Mucosa of rectum (tissue), 2 donors: ENCODE measurements around the gene USP24.
"Not testable (repeated sequence)": the region's sequence is repeated elsewhere in the genome, so short reads cannot be mapped to it uniquely, and the experiment has no call there.

Experiments
- H3K27ac ChIP-seq, 2 donors: one replicate each; pipeline ENCODE4 v1.7.0; 2013; ENCODE audit warnings: inconsistent platforms in 2 of 2, low read depth in 2 of 2, low read length in 2 of 2
- H3K27me3 ChIP-seq, 2 donors: one replicate each; pipeline ENCODE4 v1.7.0; 2013; ENCODE audit warnings: low read length in 2 of 2; ENCODE audit not compliant: control insufficient read depth in 2 of 2, insufficient read depth in 2 of 2
- H3K36me3 ChIP-seq, 2 donors: one replicate each; pipeline ENCODE4 v1.7.0; 2013; ENCODE audit warnings: low read length in 2 of 2; ENCODE audit not compliant: control insufficient read depth in 2 of 2, insufficient read depth in 2 of 2
- H3K4me1 ChIP-seq, 2 donors: one replicate each; pipeline ENCODE4 v1.7.0; 2013; ENCODE audit warnings: low read length in 2 of 2, mild to moderate bottlenecking in 1 of 2; ENCODE audit not compliant: control insufficient read depth in 2 of 2, insufficient read depth in 2 of 2
- H3K4me3 ChIP-seq, 2 donors: one replicate each; pipeline ENCODE4 v1.7.0; 2013; ENCODE audit warnings: low read length in 2 of 2
- H3K9ac ChIP-seq, 2 donors: one replicate each; pipeline ENCODE4 v1.7.0; 2013; ENCODE audit warnings: low read length in 2 of 2, low read depth in 1 of 2, mild to moderate bottlenecking in 1 of 2
- H3K9me3 ChIP-seq, 2 donors: one replicate each; pipeline ENCODE4 v1.7.0; 2013; ENCODE audit warnings: low read length in 2 of 2; ENCODE audit not compliant: control insufficient read depth in 2 of 2
- donor health status: healthy.
- donor health status: Normal muscosa, but diverticular disease.

USP24 gene

GRCh38 chr1:55231745-55232144 is 16.6 kb upstream of the USP24 start:
- no peak overlapping the region for H3K4me3 ChIP-seq
- no peaks in the 10 kb centered on the region for H3K9me3 ChIP-seq
- H3K9ac ChIP-seq, result no peak overlapping the region
- no peaks in the 10 kb centered on the region for H3K27me3 ChIP-seq
- no peaks in the 10 kb centered on the region for H3K4me1 ChIP-seq
- H3K36me3 ChIP-seq, result no peaks in the 10 kb centered on the region
- no peak overlapping the region for H3K27ac ChIP-seq

- no peak overlapping the region for H3K4me3 ChIP-seq
- no peak overlapping the region for H3K9ac ChIP-seq
- no peaks in the 10 kb centered on the region for H3K36me3 ChIP-seq
- H3K4me1 ChIP-seq, result no peaks in the 10 kb centered on the region
- no peaks in the 10 kb centered on the region for H3K9me3 ChIP-seq
- no peak overlapping the region for H3K27ac ChIP-seq
- H3K27me3 ChIP-seq, result no peaks in the 10 kb centered on the region
These were observed 15.5 kb upstream of the USP24 start for GRCh38 chr1:55230659-55231058.

GRCh38 chr1:55229726-55230125 is 14.6 kb upstream of the USP24 start:
- not testable (repeated sequence) for H3K9ac ChIP-seq, H3K4me1 ChIP-seq, H3K27ac ChIP-seq, H3K36me3 ChIP-seq, H3K9me3 ChIP-seq, H3K27me3 ChIP-seq, H3K4me3 ChIP-seq

GRCh38 chr1:55225228-55225627 is 10.1 kb upstream of the USP24 start:
- Histone ChIP-seq H3K36me3 (no peaks in the 10 kb centered on the region), H3K27me3 (no peaks in the 10 kb centered on the region), H3K4me3 (no peak overlapping the region), H3K9me3 (no peaks in the 10 kb centered on the region), H3K9ac (no peak overlapping the region), H3K4me1 (no peaks in the 10 kb centered on the region), H3K27ac (no peak overlapping the region)

GRCh38 chr1:55224729-55225128 is 9.6 kb upstream of the USP24 start:
- no peaks in the 10 kb centered on the region for H3K4me1 ChIP-seq
- no peaks in the 10 kb centered on the region for H3K27me3 ChIP-seq
- H3K27ac ChIP-seq, result no peak overlapping the region
- no peaks in the 10 kb centered on the region for H3K9me3 ChIP-seq
- H3K9ac ChIP-seq, result no peak overlapping the region
- H3K36me3 ChIP-seq, result no peaks in the 10 kb centered on the region
- H3K4me3 ChIP-seq, result no peak overlapping the region

GRCh38 chr1:55222152-55222551 is 7.0 kb upstream of the USP24 start:
- no peaks in the 10 kb centered on the region for H3K36me3 ChIP-seq
- H3K4me3 ChIP-seq, result no peak overlapping the region
- H3K9me3 ChIP-seq, result no peaks in the 10 kb centered on the region
- no peaks in the 10 kb centered on the region for H3K27me3 ChIP-seq
- peaks cover 0 to 3% of the 10 kb centered on the region in 2 donors for H3K4me1 ChIP-seq
- H3K9ac ChIP-seq, result no peak overlapping the region
- H3K27ac ChIP-seq, result no peak overlapping the region

- no peaks in the 10 kb centered on the region for H3K36me3 ChIP-seq
- H3K27me3 ChIP-seq, result no peaks in the 10 kb centered on the region
- H3K27ac ChIP-seq, result peak overlapping the region; percentile 19 to 61
- peak overlapping the region in 1 of 2 donors; percentile 30 for H3K9ac ChIP-seq
- peaks cover 11 to 29% of the 10 kb centered on the region in 2 donors for H3K4me1 ChIP-seq
- peak overlapping the region in 1 of 2 donors; percentile 35 for H3K4me3 ChIP-seq
- no peaks in the 10 kb centered on the region for H3K9me3 ChIP-seq
These were observed 2.2 kb upstream of the USP24 start for GRCh38 chr1:55217226-55217986.

- Histone ChIP-seq H3K27me3 (no peaks in the 10 kb centered on the region), H3K9me3 (no peaks in the 10 kb centered on the region), H3K27ac (peak overlapping the region; percentile 92 to 95), H3K36me3 (no peaks in the 10 kb centered on the region), H3K4me3 (peak overlapping the region; percentile 85 to 89), H3K9ac (peak overlapping the region; percentile 84 to 89), H3K4me1 (peaks cover 22 to 41% of the 10 kb centered on the region in 2 donors)
These were observed 932 bp upstream of the USP24 start for GRCh38 chr1:55216096-55216495.

GRCh38 chr1:55214934-55215193 is 300 bp downstream of the USP24 start:
- no peaks in the 10 kb centered on the region for H3K9me3 ChIP-seq
- peaks cover 24 to 42% of the 10 kb centered on the region in 2 donors for H3K4me1 ChIP-seq
- H3K9ac ChIP-seq, result peak overlapping the region; percentile 84 to 89

GRCh38 chr1:55214212-55214933 is 791 bp downstream of the USP24 start:
- H3K9me3 ChIP-seq, result no peaks in the 10 kb centered on the region
- no peaks in the 10 kb centered on the region for H3K36me3 ChIP-seq
- peaks cover 24 to 42% of the 10 kb centered on the region in 2 donors for H3K4me1 ChIP-seq
- H3K9ac ChIP-seq, result peak overlapping the region; percentile 84 to 89
- H3K4me3 ChIP-seq, result peak overlapping the region; percentile 85 to 89
- H3K27me3 ChIP-seq, result no peaks in the 10 kb centered on the region
- H3K27ac ChIP-seq, result peak overlapping the region; percentile 92 to 95

More at GRCh38 chr1:55214934-55215193, 300 bp downstream of the USP24 start:
- no peaks in the 10 kb centered on the region for H3K27me3 ChIP-seq
- H3K27ac ChIP-seq, result peak overlapping the region; percentile 92 to 95
- peak overlapping the region; percentile 85 to 89 for H3K4me3 ChIP-seq
- no peaks in the 10 kb centered on the region for H3K36me3 ChIP-seq
